ENCODE data around the gene E2F4. TPM values are rescaled to one million over a fixed set of nuclear protein-coding genes. Genes with fewer than 3 reads are reported as not detected.
A peak's percentile ranks its signal among the peaks of the same experiment; 100 is the strongest.

E2F4 gene
- total and polyA plus RNA-seq, 2 of the 13 experiments (the other 11 are each of a cell fraction or from before 2014, with no cell fraction given), result 84.8 to 91.2 TPM

- TF ChIP-seq ZSCAN25 (CRISPR knock-in tag; IDR thresholded peaks at IDR 0.05) (peak; percentile 89), MXD3 (CRISPR knock-in tag; IDR thresholded peaks at IDR 0.05) (peak; percentile 93), ZZZ3 (CRISPR knock-in tag; IDR thresholded peaks at IDR 0.05; ENCODE audit: borderline replicate concordance) (peak; percentile 84; the same call in 1 of the 2 replicates), RFX1 (IDR thresholded peaks at IDR 0.05) (no peak), HNF1B (CRISPR knock-in tag; IDR thresholded peaks at IDR 0.05) (peak; percentile 80; the same call in 1 of the 2 replicates), REST (IDR thresholded peaks at IDR 0.05; ENCODE audit: borderline replicate concordance in 1 of 2, low read depth in 1 of 2, low read length in 2 of 2) (peak in 1 of 2 experiments; percentile 32; a peak in 1 of 4 replicates), HMGXB4 (CRISPR knock-in tag; IDR thresholded peaks at IDR 0.05; ENCODE audit: borderline replicate concordance in 1 of 2, low read depth in 1 of 2) (peak; percentile 94 to 96), ZNF792 (CRISPR knock-in tag; IDR thresholded peaks at IDR 0.05) (peak; percentile 73; the same call in 1 of the 2 replicates), ZNF720 (CRISPR knock-in tag; IDR thresholded peaks at IDR 0.05) (no peak), FUBP1 (CRISPR knock-in tag; IDR thresholded peaks at IDR 0.05; ENCODE audit: borderline replicate concordance) (peak; percentile 92; the same call in 1 of the 2 replicates), GLMP (CRISPR knock-in tag; IDR thresholded peaks at IDR 0.05; ENCODE audit: borderline replicate concordance) (no peak), ZNF350 (CRISPR knock-in tag; IDR thresholded peaks at IDR 0.05; ENCODE audit: borderline replicate concordance, low read depth) (peak; percentile 96), ZNF616 (CRISPR knock-in tag; IDR thresholded peaks at IDR 0.05; ENCODE audit: low read depth) (peak; percentile 93), SETDB1 (CRISPR knock-in tag; IDR thresholded peaks at IDR 0.05; ENCODE audit: borderline replicate concordance) (no peak), ZNF264 (CRISPR knock-in tag; IDR thresholded peaks at IDR 0.05) (peak; percentile 94), ZNF772 (CRISPR knock-in tag; IDR thresholded peaks at IDR 0.05) (peak; percentile 90)
These were observed 17.9 kb upstream of the E2F4 start (continued) for GRCh38 chr16:67173808-67174705.
